ENCODE measurements around the gene NANOS2.

DNA sequence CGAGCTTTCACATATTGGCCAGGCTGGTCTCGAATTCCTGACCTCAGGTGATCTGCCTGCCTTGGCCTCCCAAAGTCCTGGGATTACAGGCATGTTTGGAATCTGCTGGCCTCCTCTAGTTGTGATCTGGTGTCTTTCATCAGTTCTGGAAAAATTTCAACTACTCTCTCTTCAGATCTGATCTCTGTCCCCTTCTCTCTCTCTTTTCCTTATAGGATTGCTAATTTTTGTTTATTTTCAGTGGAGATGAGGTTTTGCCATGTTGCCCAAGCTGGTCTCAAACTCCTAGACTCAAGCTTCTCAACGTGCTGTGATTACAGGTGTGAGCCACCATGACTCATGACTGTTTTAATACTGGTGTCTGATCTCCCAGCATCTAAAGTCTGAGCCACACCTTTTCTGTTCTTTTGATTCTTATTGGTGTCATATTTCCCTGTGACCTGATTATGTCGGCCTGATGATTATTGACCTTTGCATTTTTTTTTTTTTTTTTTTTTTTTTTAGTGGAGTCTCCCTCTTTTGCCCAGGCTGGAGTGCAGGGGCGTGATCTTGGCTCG is 10.4 kb upstream of the NANOS2 start:
- TF ChIP-seq, protein P1, sequence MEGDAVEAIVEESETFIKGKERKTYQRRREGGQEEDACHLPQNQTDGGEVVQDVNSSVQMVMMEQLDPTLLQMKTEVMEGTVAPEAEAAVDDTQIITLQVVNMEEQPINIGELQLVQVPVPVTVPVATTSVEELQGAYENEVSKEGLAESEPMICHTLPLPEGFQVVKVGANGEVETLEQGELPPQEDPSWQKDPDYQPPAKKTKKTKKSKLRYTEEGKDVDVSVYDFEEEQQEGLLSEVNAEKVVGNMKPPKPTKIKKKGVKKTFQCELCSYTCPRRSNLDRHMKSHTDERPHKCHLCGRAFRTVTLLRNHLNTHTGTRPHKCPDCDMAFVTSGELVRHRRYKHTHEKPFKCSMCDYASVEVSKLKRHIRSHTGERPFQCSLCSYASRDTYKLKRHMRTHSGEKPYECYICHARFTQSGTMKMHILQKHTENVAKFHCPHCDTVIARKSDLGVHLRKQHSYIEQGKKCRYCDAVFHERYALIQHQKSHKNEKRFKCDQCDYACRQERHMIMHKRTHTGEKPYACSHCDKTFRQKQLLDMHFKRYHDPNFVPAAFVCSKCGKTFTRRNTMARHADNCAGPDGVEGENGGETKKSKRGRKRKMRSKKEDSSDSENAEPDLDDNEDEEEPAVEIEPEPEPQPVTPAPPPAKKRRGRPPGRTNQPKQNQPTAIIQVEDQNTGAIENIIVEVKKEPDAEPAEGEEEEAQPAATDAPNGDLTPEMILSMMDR (IDR thresholded peaks at IDR 0.05): no peak
- TF ChIP-seq POLR2AphosphoS5 (IDR thresholded peaks at IDR 0.05) (no peak), EP300 (IDR thresholded peaks at IDR 0.05) (no peak)

Measured in esophagus muscularis mucosa (tissue), 4 donors.